Activated CD8-positive, alpha-beta memory T cell treated with anti-CD3 and anti-CD28 coated beads, Interleukin-2, amount 50 U/mL, for 48 hours (primary cell): ENCODE results near the gene LEAP2.

Experiments
- DNase-seq: peaks from one replicate; pipeline ENCODE4 v3.0.0-alpha.2; 2020

Gene LEAP2

GRCh38 chr5:132884548-132884947 is 11.1 kb downstream of the LEAP2 start:
- no peak for DNase-seq

DNA sequence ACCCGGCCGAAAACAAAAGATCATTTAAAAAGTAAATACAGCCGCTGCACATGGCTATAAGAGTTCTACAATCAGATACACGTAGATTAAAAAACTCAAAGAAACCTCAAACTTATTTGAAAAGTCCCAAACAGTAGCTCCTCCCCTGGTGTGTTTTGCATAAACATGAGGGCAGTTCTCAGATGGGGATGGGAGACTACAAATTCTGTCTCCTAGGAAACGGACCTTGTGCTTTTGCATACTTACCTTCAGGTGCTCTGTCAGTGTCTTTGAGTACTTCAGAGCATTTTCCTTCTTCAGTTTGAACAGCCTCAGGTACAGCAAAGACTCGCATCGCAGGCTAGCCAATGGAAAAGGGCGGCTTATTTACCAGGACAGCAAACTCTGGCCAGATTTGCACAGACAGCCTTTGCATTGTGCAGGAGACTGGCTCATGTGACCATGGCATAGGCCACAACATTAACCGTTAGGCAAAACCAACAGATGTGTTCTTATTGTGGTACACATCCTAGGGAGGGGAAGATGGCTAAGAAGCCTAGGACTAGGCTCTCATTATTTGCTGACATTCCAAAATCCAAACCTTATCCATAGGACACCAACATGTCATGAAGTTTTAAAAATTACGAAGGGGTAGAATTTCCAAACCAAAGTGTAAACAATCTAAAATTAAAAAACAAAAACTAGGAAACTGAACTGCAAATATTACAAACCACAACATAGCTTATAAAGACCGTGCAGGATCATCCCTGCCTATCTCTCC is 12.8 kb downstream of the LEAP2 start:
- DNase-seq: no peak

GRCh38 chr5:132887283-132887682 is 13.8 kb downstream of the LEAP2 start:
- no peak for DNase-seq

- DNase-seq: no peak
Measured at GRCh38 chr5:132889501-132889900, 16.0 kb downstream of the LEAP2 start.

GRCh38 chr5:132890817-132891216 is 17.3 kb downstream of the LEAP2 start:
- no peak for DNase-seq

DNA sequence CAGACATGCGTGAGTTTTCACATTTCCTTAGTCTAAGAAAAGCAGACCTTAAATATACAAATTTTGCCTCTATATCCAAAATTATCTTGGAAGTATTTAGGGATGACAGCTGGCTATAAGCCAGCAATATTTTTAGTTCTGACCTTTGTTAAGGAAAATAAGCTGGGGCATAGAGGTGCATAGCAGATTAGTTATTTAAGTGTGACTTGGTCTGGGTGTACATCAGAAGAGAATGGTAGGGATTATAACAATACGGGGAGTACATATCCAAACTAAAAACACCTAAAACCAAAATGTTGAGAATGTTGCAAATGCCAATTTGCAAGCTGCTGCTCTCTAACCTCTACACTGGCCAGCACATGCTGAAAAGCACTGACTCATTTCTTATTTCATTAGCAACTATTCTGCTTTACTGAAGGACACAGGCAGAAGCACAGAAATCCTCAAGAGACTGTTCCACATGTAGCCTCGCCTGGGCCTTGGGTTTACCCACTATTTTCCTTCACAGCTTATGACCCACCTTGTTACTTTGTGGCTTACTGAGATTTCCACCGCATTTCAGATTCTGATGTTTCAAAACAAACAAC is 22.3 kb downstream of the LEAP2 start:
- no peak for DNase-seq

GRCh38 chr5:132896685-132897084 is 23.2 kb downstream of the LEAP2 start:
- DNase-seq: no peak

DNA sequence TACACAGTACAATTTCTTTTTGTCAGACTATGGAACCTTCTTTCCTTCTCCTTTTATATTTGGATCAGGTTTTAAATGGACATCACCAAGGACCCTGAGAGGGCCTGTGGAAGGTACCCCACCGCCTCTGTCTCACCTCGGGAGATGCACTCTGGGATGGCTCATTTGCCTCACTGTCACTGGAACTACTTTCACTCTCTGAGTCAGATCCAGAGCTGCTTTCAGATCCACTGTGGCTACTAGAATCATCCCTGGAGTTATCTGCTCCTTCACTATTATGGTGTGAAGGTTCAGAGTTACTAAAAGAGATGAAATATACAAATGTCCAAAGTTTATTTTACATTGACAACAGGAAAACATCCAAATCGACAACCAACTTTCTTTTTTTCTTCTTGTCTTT is 24.6 kb downstream of the LEAP2 start:
- no peak for DNase-seq

DNA sequence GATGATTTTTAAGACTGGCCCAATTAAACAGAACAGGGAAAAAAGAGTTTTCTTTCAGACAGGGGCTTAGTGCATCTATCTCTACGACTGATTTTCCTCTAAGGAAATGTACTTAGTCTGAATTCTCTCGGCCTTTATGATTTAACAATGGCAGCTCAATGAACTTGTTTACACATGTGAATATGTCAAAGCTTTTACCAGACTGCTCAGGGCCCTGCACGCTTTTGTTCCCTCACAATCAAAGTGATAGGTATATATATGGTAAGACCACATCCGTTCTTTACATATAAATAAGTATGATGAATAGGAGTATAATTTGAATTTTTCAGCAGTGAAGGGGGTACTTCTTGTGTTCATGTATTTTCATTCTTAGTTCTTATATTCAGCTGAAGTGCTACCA is 27.6 kb downstream of the LEAP2 start:
- no peak for DNase-seq

DNA sequence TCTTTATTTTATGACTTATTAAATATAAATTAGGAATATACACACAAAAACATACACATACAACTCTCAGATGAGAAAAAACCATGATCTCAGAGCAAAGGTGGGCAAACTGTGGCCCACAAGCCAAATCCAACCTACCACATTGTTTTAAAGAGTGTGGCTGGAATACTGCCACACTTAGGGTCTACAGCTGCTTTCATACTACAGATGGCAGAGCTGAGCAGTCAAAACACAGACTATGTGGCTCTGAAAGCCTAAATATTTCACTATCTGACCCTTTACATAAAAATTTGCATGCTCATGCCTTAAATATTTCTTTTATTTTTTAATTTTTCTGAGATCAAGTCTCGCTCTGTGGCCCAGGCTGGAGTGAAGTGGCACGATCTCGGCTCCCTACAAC is 28.3 kb downstream of the LEAP2 start:
- DNase-seq: no peak

DNA sequence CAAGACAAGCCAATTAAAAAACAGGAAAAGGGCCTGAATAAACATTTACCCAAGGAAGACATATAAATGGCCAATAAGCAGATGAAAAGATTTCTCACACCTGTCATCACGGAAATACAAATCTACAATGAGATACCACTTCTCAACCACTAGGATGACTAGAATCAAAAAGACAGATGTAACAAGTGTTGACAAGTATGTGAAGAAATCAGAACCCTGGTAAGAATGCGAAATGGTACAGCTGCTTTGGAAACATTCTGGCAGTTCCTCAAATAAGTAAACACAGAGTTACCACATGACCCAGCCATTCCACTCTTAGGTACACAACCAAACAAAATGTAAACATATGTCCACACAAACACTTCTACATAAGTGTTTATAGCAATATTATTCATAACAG is 32.5 kb downstream of the LEAP2 start:
- DNase-seq: no peak

DNA sequence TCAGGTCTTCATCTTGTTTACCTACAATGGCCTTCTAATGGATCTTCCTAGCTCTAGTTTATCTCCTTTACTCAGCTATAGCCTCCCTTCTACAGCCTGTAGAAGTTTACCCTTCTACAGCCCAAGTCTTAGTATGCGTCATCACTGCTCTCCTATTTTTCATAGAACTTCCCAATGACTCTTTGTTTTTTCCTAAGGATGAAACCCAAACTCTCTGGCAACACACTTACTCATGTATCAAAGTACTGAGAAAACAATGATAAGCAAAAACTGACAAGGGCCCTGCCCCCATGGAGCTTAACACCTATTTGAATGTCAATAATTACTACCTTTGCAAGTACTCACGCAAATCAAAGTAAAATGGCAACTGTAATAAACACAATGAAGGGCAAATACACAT is 33.7 kb downstream of the LEAP2 start:
- no peak for DNase-seq

- no peak for DNase-seq
Measured at GRCh38 chr5:132909702-132910101, 36.2 kb downstream of the LEAP2 start.

- DNase-seq: no peak
Measured at GRCh38 chr5:132915681-132916080, 42.2 kb downstream of the LEAP2 start.

- DNase-seq: no peak
Measured at GRCh38 chr5:132916086-132916485, 42.6 kb downstream of the LEAP2 start.
